Epithelial cell of prostate (primary cell): ENCODE results near the gene GAPDHS.

Experiments
- DNase-seq: peaks from one replicate; pipeline ENCODE4 v3.0.0-alpha.2; 2011; ENCODE audit warnings: low read depth, low spot score
- H3K27ac ChIP-seq: fragments of 450-650 bp; 2 replicates; pipeline ENCODE4 v1.5.1; 2017; ENCODE audit warnings: mild to moderate bottlenecking

The GAPDHS gene

DNA sequence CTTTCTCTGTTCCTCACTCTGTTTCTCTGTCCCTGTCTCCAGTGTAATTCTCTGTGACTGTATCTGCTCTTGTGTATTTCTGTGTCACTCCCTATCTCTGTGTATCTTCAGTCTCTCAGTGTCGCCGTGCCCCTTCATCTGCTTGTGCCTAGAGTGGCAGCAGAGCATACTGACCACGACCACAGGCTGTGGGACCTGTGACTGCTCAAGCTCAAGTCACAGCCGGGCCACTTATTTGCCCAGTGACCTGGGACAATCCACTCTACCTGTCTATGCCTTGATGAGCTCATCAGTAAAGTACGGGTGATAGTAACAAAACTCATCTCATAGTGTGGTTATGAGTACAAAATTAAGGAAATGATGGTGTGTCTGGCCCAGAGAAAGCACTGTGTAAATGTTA lies 20.8 kb downstream of the GAPDHS start:
- DNase-seq, result no peak
- no peak overlapping the region for H3K27ac ChIP-seq

DNA sequence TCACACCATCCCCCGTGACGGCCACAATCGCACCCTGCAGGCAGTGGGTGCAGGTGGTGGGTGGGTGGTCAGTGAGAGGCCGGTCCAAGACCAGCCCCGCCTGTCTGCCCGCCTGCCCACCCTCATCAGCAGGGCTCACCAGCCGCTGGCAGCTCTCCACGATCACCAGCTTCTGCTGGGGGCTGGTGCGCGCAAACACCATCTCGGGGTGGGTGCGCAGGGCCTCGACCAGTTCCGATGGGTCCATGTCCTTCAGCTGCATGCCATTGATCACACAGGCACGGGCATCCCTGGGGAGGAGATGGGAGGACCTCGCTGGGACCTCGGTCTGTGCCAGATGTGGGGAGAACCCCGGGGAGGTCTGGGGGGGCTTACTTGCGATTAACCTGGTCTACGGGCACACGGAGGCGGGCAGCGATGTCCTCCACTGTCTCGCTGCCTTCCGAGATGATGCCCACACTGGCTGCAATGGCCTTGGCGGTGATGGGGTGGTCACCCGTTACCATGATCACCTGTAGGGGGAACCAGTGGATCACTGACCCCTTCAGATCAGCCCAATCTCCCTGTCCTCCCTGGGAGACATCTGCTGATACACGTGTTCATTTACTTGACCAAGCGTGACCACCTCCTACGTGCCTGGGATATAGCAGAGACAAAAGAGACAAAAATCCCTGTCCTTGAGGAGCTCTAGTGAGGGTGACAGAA lies 22.2 kb downstream of the GAPDHS start:
- H3K27ac ChIP-seq, result no peak overlapping the region
- DNase-seq, result no peak

DNA sequence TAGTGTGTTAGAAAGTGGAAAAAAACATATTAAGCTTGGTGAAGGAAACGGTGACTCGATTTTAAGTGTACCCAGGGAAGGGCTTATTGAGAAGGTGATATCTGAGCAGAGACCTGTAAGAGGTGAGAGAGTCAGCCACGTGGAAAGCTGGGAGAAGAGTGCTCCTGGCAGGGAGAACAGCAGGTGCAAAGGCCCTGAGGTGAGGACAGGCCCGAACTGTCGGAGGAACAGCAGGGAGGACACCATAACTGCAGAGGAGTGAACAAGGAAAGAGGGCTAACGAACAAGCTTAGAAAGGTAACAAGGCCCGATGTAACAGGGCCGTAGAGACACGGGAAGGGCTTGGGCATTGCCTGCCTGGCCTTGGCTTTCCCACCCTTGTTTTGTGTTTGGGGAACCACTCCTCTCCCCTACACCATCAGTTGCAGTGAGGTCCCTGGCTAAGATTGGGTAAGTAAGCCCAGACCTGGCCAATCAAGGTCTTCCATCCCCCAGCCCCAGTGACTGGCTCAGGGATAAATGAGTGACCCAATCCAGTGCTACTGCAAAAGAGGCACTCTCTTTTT lies 22.9 kb downstream of the GAPDHS start:
- H3K27ac ChIP-seq, result no peak overlapping the region
- no peak for DNase-seq

DNA sequence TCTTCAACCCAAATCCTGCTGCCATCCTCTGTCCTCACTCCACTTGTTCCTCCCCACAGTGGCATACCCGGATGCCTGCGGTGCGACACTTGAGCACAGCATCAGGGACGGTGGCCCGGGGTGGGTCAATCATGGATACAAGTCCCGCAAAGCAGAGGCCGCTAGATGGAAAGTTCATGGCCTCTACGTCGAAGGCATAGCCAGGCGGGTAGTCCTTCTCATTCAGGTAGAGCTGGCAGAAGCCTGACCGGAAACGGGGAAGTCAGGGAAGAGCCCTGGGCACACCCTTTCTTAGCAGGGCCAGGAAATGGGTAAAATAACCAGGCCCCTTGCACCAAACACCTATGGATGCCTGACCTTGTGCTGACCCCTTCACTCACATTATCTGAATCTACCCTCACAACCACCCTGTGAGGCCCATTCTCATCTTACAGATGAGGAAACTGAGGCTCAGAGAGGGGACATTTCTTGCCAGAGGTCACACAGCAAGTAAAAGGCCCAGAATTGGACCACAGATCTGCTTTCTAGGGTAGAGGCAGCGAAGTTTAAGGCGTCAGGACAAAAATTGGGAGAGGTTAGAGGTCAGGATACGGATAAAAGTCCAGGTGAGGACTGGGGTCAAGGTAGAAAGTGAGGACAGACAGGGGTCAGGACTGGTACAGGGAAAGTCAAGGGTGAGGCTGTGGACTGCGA lies 23.7 kb downstream of the GAPDHS start:
- no peak overlapping the region for H3K27ac ChIP-seq
- DNase-seq, result no peak

DNA sequence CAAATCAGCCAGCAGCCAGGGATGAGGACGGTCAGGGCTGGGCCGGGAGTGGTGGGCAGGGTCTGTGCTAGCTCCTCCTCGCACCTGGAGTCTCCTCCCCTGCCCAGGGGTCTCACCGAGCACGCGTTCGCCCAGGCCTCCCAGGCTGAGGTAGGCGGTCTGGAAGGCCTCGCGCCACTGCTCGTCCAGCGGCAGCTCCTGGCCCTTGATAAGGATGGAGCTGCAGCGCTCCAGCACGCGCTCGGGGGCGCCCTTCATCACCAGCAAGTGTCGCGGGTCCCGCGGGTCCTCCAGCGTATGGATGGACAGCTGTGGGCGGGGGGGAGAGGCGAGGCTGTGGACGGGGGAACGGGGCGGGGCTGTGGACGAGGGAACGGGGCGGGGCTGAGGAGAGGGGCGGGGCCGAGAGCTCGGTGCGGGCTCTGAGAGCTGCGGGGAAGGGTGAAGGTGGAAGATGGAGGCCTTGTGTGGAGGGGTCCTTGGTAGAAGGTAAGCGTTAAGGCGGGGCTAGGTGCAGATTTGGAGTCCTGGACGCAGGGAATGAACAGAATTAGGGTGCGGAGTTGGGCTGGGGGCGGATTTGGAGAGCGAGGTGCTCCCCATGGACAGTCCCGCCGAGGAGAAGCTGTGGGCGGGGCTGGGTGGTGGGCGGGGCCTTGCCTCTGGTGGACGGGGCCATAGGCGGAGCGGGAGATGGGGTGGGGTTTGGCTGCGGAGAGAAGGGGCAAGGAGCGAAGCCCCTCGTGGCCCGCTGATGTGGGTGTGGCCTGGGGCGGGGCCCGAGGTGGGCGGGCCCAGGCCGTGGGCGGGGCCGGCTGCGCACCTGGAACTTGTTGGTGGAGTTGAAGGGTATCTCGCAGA lies 24.5 kb downstream of the GAPDHS start:
- H3K27ac ChIP-seq, result no peak overlapping the region
- no peak for DNase-seq

DNA sequence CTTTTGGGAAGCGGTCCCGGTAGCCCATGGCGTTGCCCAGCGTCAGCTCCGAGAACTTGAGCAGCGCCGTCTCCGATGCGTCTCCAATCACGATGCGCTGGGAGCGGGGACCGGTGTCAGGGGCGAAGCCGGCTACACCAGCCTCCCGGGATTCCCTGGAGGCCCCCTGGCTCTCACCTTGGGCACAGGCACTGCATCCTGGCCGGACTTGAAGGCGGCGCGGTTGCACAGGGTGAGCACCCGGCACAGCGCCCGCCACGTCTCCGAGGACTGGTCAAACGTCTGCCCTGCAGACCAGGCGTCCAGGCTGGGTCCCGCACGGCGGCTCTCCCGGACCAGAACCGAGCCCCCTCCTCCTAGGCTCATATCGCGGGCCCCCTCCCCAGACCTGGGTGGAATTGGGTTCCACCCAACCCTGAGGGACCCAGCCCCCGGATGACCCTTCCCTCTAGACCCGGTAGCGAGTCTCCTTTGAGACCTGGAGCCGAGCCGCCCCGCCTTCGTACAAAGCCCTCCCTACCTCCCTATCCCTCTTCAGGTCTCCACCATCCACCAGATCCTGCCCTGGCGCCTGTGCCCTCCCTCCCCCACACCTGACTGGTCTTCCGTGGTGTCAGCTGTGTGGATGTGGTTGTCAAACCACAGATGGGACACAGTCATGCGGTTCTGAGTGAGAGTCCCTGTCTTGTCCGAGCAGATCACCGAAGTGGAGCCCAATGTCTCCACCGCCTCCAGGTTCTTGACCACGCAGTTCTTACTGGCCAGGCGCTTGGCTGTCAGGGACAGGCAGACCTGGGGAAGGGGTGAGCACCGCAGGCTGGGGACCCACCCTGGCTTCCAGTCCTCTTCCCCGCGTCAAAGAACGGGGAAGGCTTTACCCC lies 25.4 kb downstream of the GAPDHS start:
- no peak overlapping the region for H3K27ac ChIP-seq
- DNase-seq, result no peak

DNA sequence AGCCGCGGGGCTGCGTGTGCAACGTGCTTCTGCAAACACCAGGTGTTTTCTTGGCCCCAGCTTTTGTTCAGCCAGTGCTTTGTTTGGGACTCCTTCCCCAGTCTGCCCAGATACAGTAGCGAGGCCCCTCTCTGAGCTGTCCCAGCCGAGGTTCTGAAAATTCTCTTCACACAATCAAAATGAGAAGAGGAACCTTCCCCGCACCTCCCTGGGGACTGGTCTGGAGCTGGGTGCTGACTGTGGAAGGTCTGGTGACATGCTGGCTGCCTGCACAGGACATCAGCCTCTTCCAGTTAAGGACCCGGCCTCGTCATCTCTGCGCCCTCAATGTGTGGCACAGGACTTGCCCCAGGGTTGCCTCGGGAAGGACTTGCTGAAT lies 26.0 kb downstream of the GAPDHS start:
- H3K27ac ChIP-seq, result no peak overlapping the region
- no peak for DNase-seq

DNA sequence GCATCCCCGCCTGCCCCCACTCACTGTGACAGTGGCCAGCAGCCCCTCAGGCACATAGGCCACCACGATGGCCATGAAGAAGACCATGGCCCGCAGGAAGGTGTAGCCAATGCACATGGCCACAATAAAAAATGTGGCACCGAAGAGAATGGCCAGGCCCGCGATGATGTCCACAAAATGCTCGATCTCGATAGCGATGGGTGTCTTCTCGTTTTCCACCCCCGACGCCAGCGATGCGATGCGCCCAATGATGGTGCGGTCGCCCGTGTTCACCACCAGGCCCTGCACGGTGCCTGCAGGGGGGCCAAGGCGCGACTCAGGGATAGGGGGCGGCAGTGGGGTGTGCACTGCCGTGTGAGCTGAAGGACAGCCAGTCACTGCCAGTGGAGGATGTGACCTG lies 26.5 kb downstream of the GAPDHS start:
- DNase-seq, result no peak

DNA sequence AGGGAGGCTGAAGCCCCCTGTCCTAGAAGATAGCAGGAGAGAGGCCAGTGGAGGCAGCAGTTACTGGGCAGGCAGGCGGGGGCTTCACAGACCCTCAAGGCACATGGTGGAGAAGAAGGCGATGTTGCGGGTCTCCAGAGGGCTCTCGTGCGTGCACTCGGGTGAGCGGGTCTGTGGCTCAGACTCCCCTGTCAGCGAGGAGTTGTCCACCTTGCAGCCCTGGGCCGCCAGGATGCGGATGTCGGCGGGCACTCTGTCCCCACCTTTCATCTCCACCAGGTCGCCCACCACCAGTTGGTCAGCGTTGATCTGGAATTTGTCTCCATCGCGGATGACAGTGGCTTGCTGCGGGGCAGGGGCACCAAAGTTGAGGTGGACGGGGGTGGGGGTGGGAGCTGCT lies 27.0 kb downstream of the GAPDHS start:
- no peak overlapping the region for H3K27ac ChIP-seq
- no peak for DNase-seq

More for the DNA sequence above, 26.5 kb downstream of the GAPDHS start:
- no peak overlapping the region for H3K27ac ChIP-seq

DNA sequence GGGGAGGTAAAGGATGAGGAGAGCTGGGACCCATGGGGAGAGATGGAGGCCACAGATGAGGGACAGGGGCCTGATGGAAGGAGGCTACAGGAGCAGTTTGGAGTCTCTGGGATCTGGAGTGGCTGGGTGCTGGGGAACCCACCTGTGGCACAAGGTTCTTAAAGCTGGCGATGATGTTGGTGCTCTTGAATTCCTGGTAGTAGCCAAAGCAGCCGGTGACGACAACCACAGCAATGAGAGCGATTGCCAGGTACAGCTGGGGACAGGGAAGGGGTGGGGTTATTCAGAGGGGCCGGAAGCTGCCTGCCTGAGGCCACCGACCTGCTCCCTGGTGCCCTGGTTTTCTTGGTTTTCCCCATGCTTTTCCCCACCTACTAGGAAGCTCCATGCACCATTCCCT lies 27.4 kb downstream of the GAPDHS start:
- H3K27ac ChIP-seq, result no peak overlapping the region
- no peak for DNase-seq

DNA sequence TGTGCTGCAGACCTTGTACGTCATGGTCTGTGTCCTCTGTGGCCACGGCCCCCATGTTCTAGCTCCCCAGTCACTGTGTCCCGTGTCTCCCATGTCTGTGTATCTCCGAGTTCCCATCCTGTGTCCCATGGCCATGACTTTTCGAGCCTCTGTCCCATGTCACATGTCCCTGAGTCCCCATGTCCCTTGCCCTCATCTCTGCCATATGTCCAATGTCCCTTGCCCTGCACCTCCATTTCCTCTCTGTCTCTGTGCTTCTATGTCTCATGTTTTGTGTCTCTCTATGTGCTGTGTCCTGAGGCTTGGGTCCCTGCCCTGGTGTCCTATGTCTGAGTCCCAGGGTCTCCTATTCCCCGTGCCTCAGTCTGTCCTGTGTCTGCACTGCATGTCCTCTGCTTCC lies 28.2 kb downstream of the GAPDHS start:
- DNase-seq, result no peak
- H3K27ac ChIP-seq, result no peak overlapping the region

DNA sequence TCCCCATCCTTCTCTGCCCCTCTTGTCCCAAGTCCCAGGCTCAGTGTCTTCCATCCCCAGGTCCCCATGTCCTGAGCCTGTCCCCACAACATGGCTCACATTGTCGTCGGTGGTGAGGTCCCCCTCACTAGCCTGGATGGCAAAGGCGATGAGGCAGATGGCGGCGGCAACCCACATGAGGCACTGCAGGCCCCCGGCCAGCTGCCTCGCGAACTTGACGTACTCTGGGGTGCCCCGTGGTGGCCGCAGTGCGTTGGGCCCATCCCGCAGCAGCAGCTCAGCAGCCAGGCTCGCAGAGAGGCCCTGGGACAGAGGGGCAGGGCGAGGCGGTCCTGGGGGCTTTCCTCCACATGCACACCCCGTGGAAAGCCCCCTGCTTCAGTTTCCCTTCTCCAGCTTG lies 29.1 kb downstream of the GAPDHS start:
- no peak for DNase-seq
- no peak overlapping the region for H3K27ac ChIP-seq

DNA sequence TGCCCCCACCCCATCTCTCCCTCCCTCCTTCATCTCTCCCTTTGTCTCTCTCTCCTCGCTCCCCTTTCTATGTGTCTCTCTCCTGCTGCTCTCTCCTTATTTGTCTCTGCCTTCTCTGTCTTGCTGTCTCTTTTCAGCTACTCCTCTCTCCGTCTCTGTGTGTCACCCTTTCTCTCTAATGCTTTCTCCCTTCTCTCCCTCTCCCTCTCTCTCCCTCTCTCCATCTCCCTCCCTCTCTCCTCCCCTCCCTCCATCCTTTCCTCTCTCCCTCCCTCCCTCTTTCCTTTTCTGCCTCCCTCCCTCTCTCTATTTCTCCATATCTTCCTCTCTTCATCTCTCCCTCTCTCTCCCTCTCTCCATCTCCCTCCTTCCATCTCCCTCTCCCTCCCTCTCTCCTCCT lies 29.5 kb downstream of the GAPDHS start:
- H3K27ac ChIP-seq, result no peak overlapping the region
- no peak for DNase-seq

DNA sequence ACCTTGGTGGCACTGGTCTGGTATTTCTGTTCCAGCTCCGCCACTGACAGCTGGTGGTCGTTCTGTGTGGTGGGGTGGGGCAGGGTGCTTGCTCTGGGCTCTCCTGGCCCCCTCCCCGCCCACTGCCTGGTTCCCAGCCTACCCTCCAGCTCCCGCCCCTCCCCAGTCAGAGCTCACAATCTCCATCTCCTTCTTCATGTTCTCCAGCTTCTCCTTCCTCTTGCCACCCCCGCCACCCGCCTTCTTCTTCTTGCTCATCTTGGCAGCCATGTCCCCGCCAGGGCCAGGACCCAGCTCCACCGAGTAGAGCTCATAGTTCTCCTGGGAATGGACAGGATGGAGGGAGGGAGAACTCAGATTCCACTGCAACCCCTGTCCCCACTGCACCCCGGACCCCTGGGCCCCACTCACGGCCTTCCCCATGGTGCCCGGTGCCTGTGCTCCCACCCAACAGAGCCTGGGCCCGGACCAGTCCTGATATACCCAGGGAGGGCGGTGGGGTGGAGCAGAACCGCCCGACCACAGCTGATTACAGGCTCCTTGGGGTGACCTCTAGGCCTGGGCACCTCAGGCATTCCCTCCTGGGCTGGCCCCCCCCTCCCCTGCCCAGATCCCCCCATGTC lies 30.1 kb downstream of the GAPDHS start, which contains the start of gene ATP4A:
TSS of gene ATP4A (minus strand) at position 452 of the 623 bp plus-strand sequence. CDS start at position 423, 29 bp downstream.
- no peak for DNase-seq
- H3K27ac ChIP-seq, result no peak within 1 kb of the TSS

DNA sequence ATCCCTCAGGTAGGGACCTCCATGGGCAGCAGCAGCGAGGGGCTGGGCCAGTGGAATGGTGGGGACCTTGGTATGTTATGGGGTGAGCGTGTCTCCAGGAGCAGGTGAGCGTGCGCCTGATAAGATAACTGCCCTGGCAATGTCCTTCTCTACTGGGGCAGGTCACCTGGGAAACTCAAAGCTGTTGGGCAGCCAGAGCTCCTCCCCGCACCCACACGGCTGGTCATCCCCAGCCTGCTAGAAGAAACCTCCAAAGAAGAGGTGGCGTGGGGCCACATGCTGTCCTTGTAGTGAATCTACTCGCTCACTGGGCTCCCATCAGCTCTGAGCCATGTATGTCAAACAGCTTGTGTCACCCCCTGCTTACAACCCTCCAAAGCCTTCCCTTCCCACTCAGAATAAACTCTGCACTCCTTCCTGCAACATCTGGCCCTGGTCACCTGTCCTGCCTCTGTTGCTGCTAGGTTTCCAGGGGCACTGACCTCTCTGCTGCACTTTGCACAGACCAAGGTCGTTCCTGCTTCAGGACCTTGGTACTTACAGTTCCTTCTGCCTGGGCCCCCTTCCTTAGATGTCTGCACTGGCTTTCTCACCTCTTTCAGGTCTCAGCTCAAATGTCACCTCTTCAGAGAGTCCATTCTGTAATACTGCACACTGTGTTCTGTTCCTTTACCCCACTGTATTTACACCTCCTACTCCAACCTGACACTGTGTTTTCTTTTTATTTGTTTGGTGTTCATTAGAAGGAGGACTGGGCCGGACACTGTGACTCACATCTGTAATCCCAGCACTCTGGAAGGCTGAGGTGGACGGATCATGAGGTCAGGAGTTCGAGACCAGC lies 32.0 kb downstream of the GAPDHS start:
- H3K27ac ChIP-seq, result no peak overlapping the region
- no peak for DNase-seq

DNA sequence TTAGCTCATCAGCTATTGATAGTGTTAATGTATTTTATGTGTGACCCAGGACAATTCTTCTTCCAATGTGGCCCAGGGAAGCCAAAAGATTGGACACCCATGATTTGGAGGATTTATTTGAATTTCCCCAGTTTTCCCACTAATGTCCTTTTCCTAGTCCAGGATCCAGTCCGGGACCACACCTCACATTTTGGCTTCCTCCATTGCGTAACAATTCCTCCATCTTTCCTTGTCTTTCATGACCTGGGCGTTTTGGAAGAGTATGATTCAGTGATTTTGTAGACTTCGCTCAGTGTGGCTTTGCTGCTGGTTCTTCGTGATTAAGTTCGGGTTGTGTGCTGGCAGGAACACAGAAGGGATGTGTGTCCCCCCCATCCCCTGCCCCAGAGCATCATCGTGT lies 33.5 kb downstream of the GAPDHS start:
- H3K27ac ChIP-seq, result no peak overlapping the region
- no peak for DNase-seq

DNA sequence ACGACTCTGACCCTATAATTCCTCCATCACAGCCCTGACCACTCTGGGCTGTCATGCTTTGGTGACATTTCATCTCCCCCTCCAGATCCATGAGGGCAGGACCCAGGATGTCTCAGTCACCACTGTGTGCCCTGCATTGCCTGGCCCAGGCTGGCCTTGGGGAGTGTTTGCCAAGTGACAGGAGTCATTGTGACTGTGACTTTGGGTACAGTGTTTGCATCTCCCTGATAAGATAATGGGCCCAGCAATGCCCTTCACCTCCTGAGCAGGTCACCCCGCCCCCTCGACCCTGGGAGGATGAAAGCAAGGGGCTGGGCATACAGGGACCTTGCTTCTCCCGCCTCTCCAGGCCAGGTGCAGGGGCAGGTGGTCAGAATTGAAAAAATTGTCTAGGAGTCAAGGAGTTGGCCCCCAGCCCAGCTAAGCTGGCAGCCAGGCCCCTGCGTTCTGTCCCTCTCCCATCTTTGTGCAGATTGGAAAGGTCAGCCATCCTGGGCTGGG lies 36.1 kb downstream of the GAPDHS start:
- H3K27ac ChIP-seq, result no peak overlapping the region
- no peak for DNase-seq

DNA sequence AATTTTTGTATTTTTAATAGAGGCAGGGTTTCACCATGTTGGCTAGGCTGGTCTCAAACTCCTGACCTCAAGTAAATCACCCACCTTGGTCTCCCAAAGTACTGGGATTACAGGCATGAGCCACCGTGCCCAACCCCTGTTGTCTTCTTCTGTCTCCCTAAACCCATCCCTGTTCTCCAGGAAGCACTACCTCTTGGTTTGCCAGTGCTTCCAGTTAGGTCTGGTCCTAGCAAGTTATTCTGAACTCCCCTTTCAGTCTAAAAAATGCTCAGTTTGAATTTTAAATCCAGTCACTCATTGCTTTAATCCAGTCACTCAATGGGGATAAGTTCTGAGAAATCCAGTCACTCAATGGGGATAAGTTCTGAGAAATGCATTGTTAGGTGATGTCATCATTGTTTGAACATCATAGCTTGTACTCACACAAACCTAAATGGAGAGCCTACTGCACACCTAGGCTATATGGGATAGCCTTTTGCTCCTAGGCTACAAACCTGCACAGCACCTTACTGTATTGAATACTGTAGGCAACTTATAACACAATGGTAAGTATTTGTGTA lies 38.2 kb downstream of the GAPDHS start:
- DNase-seq, result no peak
- no peak overlapping the region for H3K27ac ChIP-seq
